Kidney (tissue), 14 donors: ENCODE data around the gene AGBL4. TPM values are rescaled to one million over a fixed set of nuclear protein-coding genes. Genes with fewer than 3 reads are reported as not detected.

Experiments used
- DNase-seq, 5 donors: peaks; one replicate each; pipeline ENCODE4 v3.0.0-alpha.2; 2013 to 2020
- FAIRE-seq: peaks from 2 replicates; lab custom pipeline; 2012; peaks lifted over from hg19 to GRCh38; lab: Jason Lieb, UNC
- H3K27ac ChIP-seq, 2 donors: one replicate each; pipeline ENCODE4 v1.7.0; 2013; ENCODE audit warnings: low read depth in 2 of 2, low read length in 2 of 2, inconsistent platforms in 1 of 2
- H3K27me3 ChIP-seq: one replicate; pipeline ENCODE4 v1.7.1; 2013; ENCODE audit warnings: low read length, inconsistent platforms; ENCODE audit not compliant: control insufficient read depth, insufficient read depth
- H3K36me3 ChIP-seq, 3 donors: one replicate each; pipeline versions ENCODE4 v1.7.0 to v1.7.1; 2013; ENCODE audit warnings: low read length in 3 of 3, control low read depth in 1 of 3, inconsistent platforms in 1 of 3; ENCODE audit not compliant: insufficient read depth in 3 of 3, control insufficient read depth in 2 of 3
- H3K4me1 ChIP-seq, 3 donors: one replicate each; pipeline versions ENCODE4 v1.7.0 to v1.7.1; 2013; ENCODE audit warnings: low read length in 3 of 3, inconsistent platforms in 1 of 3, low read depth in 1 of 3; ENCODE audit not compliant: control insufficient read depth in 2 of 3, insufficient read depth in 2 of 3
- H3K4me3 ChIP-seq, 3 donors: one replicate each; pipeline versions ENCODE4 v1.7.0 to v1.8.1; 2013; ENCODE audit warnings: low read length in 3 of 3, control low read depth in 1 of 3, inconsistent platforms in 1 of 3
- H3K9ac ChIP-seq, 3 donors: one replicate each; pipeline versions ENCODE4 v1.7.0 to v1.7.1; 2013; ENCODE audit warnings: low read length in 3 of 3, control low read depth in 1 of 3, inconsistent platforms in 1 of 3
- H3K9me3 ChIP-seq, 3 donors: one replicate each; pipeline versions ENCODE4 v1.7.0 to v1.7.1; 2013; ENCODE audit warnings: low read length in 3 of 3, control low read depth in 1 of 3, inconsistent platforms in 1 of 3; ENCODE audit not compliant: control insufficient read depth in 2 of 3, insufficient read depth in 1 of 3
- intact Hi-C: fragments of 100-400 bp; cut with DNase I; formaldehyde crosslinking; loops from one replicate; pipeline ENCODE4 v1.11.1; 2022
- polyA plus RNA-seq: library from polyadenylated mRNA; stranded (reverse); fragments of 350-450 nt; fragmentation: Illumina TruSeq; extraction: RNeasy Lipid Tissue Mini Kit (QIAGEN cat#74804); gene quantifications from one replicate; pipeline ENCODE4 v1.2.3, GENCODE V29; 2014; ENCODE audit warnings: low read depth, low replicate concordance; ENCODE audit not compliant: insufficient read depth
- total RNA-seq: library from RNA; stranded (reverse); fragmentation: NEBNext Ultra II Directional; extraction: Animal tissue kit (Norgen Biotek cat#: 25700); gene quantifications from one replicate; pipeline ENCODE4 v1.2.1, GENCODE V29; 2021
- TF ChIP-seq, protein P1 (sequence below): IDR thresholded peaks from 3 replicates; pipeline ENCODE4 v1.5.1; 2012; ENCODE audit warnings: mild to moderate bottlenecking, moderate library complexity, borderline replicate concordance; ENCODE audit not compliant: insufficient read depth; ENCODE audit errors: extremely low read depth
- donor health status: control.
- donor health status: control.
- donor health status: control.
- donor health status: control.
- donor health status: control.
- donor health status: DM: yes; HTN: yes; CAD: no.
- donor health status: Normal renal cell carcinoma (clear cell type).

The AGBL4 gene
- total and polyA plus RNA-seq, 2 donors from 2014 or later, result 1.5 to 2.7 TPM

DNA sequence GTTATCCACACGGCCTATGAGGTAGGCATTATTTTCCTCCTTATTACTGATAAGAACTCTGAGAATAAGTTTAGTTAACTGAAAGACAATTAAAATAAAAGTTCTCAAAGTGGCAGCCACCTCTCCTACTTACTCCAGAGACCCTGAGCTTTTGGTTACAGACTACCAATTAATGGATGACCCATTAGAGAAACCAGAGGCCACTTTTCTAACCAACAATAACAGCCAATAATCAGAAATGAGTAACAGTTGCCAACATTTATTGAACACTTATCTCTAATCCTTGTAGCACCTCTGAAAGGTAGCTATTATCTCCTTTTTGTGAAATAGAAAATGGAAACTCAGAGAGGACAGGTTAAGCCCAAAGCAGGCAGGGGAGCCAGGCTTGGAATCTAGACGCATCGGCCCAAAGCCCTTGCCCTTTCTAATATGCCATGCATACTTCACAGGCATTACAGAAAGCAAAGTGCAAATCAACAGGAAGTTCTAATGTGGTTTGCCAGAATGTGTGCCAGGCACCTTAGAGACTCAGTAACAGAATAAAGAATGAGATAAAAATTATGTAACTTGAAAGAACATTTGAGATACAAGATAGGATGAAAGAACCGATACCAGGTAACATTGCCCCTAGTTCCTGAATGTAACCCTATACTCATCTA lies 1297.1 kb downstream of the AGBL4 start:
- peak overlapping the region; percentile 64 to 65 for H3K27ac ChIP-seq
- intact Hi-C loops, result no loop called here
- H3K27me3 ChIP-seq, result no peaks in the 10 kb centered on the region
- peaks cover 0 to 13% (median 6%) of the 10 kb centered on the region in 3 donors for H3K4me1 ChIP-seq
- FAIRE-seq (no peak), DNase-seq (no peak)
- no peak overlapping the region for H3K4me3 ChIP-seq
- TF ChIP-seq, protein P1, sequence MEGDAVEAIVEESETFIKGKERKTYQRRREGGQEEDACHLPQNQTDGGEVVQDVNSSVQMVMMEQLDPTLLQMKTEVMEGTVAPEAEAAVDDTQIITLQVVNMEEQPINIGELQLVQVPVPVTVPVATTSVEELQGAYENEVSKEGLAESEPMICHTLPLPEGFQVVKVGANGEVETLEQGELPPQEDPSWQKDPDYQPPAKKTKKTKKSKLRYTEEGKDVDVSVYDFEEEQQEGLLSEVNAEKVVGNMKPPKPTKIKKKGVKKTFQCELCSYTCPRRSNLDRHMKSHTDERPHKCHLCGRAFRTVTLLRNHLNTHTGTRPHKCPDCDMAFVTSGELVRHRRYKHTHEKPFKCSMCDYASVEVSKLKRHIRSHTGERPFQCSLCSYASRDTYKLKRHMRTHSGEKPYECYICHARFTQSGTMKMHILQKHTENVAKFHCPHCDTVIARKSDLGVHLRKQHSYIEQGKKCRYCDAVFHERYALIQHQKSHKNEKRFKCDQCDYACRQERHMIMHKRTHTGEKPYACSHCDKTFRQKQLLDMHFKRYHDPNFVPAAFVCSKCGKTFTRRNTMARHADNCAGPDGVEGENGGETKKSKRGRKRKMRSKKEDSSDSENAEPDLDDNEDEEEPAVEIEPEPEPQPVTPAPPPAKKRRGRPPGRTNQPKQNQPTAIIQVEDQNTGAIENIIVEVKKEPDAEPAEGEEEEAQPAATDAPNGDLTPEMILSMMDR, result no peak
- H3K36me3 ChIP-seq, result peaks cover 0 to 6% (median under 1%) of the 10 kb centered on the region in 3 donors
- H3K9ac ChIP-seq, result no peak overlapping the region
- no peaks in the 10 kb centered on the region for H3K9me3 ChIP-seq

DNA sequence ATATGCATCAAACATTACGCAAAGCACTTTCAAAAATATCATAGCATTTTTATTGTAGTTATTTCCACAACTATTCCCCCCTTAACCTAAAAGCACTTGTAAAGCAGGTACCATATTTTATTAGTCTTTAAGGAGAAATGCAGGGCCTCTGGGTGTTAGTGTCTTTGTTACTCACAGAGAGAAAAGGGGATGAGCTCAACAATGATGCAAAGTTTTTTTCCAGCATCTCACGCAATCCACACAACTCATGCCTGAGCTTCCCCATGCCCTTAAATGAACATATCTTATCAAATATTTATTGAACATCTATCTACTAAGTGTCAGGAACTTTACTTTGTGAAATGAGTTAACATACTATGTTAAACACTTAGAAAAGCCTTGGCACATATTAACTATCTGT lies 1297.6 kb downstream of the AGBL4 start:
- no peak overlapping the region for H3K4me3 ChIP-seq
- peaks cover 0 to 13% (median 5%) of the 10 kb centered on the region in 3 donors for H3K4me1 ChIP-seq
- DNase-seq (no peak), FAIRE-seq (peak; percentile 41)
- no peaks in the 10 kb centered on the region for H3K9me3 ChIP-seq
- intact Hi-C loops, result no loop called here
- H3K9ac ChIP-seq, result no peak overlapping the region
- H3K27ac ChIP-seq, result no peak overlapping the region
- H3K27me3 ChIP-seq, result no peaks in the 10 kb centered on the region
- TF ChIP-seq, protein P1, result no peak
- peaks cover 0 to under 1% (median 0%) of the 10 kb centered on the region in 3 donors for H3K36me3 ChIP-seq

DNA sequence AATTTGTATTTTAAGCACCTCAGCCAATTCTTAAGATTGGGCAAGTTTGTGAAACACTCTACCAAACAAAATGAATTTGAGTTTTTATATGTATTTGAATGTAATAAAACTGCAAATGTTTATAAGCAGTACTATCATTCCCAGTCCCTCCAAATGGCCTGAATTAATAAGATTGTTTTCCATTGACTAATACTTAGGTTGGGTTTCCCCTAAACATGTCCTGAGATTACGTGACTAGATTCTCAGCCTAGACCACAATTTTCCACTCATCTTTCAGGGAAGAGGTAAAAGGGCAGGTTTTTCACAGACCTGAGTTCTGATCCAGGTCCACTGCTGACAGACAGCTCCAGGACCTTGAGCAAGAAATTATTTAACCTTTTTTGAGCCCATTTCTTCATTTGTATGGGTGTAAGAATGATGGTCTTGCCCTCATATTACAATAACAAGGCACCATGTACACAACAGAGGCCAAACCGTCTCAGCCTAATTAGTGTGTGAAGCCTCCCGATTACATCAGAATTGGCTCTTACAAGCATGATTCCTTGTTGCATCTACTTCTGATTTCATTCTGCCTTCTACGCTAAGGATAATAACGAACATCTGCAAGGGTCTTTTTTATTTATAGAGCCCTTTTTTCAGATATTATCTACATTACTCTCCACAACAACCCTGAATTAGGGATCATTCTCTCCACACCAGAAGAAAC lies 1298.3 kb downstream of the AGBL4 start:
- no peaks in the 10 kb centered on the region for H3K27me3 ChIP-seq
- no peak for DNase-seq
- intact Hi-C loops, result no loop called here
- no peak overlapping the region for H3K4me3 ChIP-seq
- TF ChIP-seq, protein P1, result no peak
- peak overlapping the region in 1 of 2 donors; percentile 13 for H3K27ac ChIP-seq
- no peak overlapping the region for H3K9ac ChIP-seq
- no peaks in the 10 kb centered on the region for H3K36me3 ChIP-seq
- no peak for FAIRE-seq
- H3K4me1 ChIP-seq, result peaks cover 0 to 13% (median 5%) of the 10 kb centered on the region in 3 donors
- H3K9me3 ChIP-seq, result no peaks in the 10 kb centered on the region
